Germinal center (tissue), 1 donor: ENCODE data around the gene SLC7A6.

Experiments
- DNase-seq: peaks from one replicate; pipeline ENCODE4 v3.0.0; 2012; ENCODE audit warnings: mixed read lengths, low spot score

The SLC7A6 gene

DNA sequence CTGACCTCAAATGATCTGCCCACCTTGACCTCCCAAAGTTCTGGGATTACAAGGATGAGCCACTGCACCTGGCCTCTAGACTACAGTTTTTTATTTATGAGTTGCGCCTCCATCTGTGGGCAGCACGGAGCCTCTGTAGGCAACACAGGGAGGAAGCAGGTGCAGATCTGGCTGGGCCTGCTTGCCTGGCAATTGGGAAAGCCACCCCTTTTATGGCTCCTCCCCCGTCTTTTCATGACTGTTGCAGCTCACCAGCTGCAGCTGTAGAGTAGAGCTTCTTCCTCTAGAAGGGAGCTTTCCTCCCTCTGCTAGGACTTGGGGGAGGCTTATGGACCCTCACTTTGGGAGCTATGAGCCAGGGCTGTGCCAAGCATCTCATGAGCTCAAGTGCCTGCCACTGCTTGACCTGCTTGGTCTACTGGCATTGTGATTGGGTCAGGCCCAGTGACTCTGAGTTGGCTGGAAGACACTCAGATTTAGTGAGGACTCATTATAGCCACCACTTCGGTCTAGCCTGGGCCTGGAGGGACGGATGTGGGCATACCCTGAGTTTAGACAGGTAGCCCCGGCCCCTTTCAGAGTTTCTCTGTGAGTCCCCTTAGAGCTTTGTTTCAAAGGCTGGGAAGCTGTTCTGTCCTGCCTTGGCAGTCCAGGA is 6.9 kb upstream of the SLC7A6 start:
- peak; percentile 87 for DNase-seq

DNA sequence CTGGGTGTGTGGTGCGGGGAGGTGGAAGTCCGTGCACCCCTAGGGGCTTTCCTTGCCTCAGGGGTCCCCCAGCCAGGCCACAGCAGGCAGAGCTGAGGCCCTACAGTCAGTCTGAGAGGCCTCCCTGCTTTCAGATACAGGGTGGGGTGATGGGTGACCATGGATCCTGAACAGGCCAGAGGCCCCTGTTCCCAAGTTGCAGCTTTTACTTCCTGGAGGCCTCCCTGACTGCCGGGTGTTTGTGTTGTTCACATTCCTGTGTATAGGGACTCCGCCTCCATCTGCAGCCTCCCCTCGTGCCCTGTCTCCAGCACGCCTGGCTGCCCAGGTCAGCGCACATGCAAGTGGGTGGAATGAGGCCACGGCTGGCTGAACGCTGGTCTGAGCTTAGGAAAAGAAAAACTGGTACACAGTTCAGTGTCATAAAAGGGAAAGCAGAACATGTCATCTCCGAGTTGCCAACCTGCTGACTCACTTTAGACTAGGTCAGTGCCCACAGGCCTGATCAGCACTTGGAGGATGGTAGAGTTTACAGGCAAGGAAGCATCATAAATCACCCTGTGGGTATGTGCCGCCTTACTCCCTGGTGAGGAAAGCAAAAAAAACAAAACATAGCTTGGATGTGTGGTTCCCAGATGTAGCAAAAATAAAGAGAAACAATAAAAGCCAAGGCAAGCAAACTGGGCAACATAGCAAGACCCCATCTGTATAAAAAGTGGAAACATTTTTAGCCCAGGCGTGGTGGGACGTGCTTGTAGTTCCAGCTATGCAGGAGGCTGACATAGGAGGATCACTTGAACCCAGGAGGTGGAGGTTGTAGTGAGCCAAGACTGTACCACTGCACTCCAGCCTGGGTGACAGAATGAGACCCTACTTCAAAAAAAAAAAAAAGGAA is 6.2 kb upstream of the SLC7A6 start:
- no peak for DNase-seq

DNA sequence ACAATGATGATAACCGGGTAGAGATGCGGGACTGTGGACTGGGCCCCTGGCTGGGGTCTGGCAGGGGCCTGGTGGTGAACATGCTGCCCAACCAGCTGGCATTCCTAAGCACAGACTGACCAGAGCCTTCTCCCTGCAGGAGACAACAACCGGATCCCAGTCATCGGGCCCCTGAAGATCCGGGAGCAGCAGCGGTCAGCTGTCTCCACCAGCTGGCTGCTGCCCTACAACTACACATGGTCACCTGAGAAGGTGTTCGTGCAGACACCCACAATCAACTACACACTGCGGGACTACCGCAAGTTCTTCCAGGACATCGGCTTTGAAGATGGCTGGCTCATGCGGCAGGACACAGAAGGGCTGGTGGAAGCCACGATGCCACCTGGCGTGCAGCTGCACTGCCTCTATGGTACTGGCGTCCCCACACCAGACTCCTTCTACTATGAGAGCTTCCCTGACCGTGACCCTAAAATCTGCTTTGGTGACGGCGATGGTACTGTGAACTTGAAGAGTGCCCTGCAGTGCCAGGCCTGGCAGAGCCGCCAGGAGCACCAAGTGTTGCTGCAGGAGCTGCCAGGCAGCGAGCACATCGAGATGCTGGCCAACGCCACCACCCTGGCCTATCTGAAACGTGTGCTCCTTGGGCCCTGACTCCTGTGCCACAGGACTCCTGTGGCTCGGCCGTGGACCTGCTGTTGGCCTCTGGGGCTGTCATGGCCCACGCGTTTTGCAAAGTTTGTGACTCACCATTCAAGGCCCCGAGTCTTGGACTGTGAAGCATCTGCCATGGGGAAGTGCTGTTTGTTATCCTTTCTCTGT is 5.1 kb upstream of the SLC7A6 start:
- no peak for DNase-seq

DNA sequence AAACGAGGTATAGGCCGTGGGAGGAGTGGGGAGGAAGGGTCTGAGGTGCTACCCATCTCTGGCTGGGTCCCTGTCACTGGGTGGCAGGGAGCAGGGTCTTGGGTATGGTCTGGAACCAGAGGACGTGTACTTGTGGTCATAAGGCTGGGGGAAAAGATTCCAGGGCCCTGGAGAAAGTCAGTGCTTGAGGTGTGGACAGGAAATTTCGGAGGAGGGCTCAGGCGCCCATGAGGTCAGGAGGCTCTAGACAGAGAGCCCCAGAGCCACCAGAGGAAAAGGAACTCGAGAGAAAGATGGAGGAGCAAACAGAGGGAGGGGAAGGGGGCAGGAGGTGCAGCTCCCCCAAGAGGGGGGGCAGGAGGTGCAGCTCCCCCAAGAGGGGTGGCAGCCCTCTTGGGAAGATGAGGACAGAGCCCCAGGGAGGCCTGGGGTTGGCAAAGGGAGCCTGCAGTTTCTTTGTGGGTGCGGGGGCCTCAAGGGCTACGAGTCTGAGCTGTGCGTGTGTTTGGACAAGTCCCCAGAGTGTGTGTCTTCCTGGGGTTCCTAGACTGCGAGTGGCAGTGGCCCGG is 683 bp upstream of the SLC7A6 start:
- DNase-seq, result no peak

DNA sequence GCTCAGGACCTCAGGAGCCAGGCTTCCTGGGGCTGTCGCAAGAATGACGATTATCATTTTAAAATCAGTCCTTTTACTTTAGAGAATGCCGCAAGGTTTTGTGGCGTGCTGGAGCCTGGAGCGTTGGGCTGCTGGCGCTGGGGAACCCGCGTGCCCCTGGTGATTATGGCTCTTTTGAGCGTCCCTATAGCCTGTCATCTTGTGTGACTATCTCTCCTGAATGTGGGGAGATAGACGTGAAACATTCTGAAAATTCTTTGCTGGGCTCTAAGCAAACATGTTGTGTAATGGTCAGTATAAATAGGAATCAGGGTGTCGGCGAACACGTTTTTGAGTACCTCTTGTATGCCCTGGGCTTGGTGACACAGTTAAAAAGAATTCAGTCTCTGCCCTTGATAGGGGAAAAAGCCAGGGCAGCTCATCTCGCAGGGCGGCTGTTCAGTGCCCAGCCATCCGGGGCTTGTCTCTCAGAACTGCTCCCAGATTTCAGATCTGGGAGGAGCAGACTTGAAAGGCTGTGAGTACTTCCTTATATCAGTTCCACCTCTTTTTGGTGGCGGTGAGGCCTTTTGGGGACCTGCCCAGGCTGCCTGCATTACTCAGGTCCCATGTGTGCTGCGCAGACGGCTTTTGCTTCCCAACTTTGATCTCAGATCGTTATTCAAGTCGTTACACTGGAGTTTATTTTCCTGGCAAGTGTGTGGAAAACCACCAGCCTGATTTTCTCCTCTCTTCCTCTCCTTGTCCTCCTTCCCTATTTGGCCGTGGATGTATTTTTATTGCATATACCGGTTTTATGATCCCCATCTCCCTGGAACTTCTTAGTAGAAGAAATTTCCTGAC is 973 bp downstream of the SLC7A6 start:
- peak; percentile 38 for DNase-seq

DNA sequence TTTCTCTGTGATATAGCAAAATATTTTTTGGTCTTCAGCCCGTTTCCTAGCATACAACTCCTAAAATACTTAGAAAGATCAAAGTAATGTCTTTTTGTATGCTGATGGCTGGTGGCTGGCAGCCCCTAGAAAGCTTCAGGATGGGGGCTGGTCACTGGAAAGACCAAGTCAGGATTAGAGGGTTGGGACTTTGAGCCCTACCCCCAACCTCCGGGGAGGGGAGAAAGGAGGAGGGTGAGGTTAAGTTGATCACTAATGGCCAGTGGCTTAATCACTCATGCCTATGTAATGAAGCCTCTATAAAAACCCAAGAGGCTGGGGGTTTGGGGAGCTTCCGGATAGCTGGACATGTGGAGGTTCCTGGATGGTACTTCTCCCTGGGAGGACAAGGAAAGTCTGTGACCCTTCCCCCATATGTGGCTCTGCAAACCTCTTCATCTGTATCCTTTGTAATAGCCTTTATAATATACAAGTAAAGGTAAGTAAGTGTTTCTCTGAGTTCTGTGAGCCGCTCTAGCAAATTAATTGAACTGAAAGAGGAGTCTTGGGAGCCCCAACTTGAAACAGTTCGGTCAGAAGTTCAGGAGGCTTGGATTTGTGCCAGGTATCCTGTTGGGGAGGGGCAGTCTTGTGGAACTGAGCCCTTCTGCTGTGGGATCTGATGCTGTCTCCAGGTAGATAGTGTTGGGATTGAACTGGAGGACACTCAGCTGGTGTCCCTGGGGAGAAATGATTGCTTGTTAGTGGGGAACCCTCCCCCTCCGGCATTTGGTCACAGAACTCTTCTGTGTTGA is 3.5 kb downstream of the SLC7A6 start:
- no peak for DNase-seq

DNA sequence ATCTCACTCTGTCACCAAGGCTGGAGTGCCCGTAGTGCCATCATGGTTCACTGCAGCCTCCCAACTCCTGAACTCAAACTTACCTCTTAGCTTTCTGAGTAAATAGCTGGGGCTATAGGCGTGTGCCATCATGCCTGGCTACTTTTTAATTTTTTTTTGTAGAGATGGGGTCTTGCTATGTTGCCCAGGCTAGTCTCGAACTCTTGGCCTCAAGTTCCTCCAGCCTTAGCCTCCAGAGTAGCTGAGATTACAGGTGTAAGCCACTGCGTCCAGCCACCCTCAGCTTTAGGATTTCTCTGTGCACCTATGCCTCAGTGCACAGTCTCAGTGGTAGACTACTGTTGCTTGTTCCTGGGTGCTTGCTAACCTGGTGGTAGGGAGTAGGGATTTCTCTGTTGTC is 5.5 kb downstream of the SLC7A6 start:
- no peak for DNase-seq

DNA sequence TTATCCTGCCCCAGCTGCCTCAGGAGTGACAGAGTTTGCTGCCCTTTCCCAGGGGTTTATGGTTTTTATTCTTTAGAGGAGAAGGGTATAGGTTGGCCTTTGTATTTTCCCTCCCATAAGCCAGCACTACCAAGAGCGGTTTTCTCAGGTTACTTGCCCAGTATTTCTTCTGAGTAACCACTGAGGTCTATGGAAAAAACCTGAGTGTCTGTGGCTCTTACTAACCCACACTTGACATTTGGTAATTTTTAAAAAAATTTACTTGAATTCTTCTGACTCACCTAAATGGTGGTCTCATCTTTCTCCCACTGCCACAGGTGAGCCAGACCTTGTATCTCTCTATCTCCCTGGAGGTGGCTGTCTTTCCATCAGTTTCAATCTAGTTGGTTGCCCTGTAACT is 6.0 kb downstream of the SLC7A6 start:
- DNase-seq, result no peak

DNA sequence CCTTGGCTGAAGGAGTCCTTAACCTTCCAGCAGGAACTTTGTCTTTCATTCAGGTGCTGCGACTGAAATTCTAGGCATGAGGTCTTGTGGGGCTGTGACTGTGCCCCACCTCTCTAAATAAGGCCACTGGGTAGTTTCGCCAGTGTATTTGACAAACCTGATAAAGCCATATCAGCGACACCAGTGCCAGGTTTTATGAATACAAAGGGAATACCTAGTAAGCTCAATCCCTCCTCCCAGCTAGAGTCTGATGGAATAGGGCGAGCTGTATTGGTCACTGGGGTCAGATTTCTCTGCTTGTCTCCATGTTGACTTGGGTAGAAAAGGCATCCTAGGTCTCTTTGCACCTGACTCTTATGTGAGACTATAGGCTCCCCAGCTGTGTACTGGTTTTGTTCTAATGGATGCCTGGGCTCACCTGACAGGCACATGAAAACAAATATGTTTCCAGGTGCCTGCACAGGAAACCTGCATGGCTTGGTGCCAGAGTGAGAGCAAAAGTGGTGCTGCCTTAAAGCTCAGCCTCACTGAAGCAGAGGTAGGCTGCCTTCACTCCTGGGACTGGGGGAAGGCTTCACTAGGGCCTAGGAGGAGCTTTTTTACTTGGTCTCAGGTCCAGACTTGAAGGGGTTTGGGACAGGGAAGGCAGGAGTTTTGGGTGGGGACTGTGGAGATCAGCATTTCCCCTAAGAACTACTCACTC is 8.3 kb downstream of the SLC7A6 start:
- DNase-seq, result peak; percentile 35

DNA sequence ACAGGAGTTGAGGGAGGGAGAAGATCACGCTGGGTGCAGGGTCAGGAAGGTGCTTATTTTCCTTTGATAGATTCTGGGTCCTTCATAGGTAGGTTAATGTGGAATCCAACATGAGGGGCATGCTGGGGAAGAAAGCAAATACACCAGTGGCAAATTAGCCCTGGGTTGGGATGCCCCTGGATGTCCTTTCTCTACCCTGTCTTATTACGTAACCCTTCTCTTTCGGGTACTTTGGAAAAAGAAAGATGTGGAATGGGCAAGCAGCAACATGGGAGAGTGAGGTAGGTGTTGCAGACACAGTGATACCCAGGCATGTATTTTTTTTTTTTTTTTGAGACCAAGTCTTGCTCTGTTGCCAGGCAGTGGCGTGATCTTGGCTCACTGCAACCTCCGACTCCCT is 9.1 kb downstream of the SLC7A6 start:
- no peak for DNase-seq

DNA sequence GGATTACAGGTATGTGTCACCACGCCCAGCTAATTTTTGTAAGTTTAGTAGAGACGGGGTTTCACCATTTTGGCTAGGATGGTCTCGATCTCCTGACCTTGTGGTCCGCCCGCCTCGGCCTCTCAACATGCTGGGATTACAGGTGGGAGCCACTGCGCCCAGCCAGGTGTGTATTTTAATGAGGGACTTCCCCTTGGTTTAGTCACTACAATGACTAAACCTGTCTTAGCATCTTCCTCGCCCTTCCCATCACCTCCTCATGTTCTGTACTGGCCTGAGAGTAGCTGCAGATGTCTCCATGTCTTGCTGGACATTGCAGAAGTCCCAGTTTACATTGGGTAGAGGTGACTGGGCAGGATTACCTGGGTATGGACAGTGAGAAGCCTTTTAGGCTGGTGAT is 9.6 kb downstream of the SLC7A6 start:
- no peak for DNase-seq

DNA sequence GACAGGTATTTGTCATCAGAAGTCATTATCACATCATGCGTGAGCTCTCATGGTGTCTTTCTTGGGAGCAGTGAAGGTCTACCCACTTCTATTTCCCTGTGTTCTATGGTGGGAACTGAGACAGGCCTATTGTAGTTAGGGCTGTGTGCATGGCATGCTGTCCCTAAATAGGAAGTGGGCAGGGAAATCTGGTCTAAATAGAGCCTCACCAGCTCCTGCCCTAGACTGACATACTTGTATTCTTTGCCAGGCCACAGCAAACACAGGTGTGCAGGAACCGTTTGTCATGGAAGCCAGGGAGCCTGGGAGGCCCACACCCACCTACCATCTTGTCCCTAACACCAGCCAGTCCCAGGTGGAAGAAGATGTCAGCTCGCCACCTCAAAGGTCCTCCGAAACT is 10.1 kb downstream of the SLC7A6 start:
- DNase-seq, result no peak

DNA sequence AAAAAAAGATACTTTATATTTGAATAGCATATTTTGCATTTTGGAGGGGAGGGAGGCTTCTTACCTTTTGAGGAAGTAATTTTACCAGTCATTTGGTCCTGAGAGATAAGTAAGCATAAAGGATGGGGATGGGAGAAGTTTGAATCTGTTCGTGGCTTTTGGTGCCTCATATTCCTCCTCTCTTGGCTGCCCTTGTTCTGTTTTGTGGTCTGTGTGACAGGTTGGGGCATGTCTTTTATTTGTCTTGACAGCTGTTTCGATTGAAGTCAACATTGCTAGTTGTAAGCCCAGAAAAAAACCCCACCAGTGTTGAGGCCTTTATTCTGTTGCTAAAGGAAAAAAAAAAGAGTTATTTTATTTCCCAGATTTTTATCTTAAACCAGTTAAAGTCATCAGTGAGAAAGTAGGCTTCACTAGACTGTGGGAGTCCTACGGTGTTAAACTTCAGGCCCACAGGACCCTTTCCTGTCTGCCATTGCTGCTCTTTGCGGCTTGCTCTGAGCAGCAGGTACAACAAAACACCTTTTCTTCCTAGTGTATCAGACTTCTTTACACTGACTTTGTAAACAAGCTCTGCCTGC is 11.4 kb downstream of the SLC7A6 start:
- peak; percentile 64 for DNase-seq

DNA sequence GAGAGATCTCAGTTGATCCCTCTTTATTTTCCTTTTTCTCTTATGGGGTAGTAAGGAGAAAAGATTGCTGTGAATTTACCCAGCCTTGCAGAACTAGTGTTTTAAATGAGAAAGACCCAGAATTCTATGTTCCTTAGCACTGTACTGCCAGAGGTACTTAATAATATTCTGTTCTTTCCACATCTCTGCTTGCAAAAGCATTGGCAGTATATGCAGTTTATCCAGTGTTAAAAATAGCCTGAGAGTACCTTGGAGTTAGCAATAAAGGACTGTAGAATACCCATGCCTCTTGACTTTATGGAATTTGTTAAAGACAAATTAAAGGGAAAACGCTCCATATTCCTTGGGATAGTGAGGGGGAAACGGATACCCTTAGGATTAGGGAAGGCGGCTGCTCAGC is 11.9 kb downstream of the SLC7A6 start:
- no peak for DNase-seq

DNA sequence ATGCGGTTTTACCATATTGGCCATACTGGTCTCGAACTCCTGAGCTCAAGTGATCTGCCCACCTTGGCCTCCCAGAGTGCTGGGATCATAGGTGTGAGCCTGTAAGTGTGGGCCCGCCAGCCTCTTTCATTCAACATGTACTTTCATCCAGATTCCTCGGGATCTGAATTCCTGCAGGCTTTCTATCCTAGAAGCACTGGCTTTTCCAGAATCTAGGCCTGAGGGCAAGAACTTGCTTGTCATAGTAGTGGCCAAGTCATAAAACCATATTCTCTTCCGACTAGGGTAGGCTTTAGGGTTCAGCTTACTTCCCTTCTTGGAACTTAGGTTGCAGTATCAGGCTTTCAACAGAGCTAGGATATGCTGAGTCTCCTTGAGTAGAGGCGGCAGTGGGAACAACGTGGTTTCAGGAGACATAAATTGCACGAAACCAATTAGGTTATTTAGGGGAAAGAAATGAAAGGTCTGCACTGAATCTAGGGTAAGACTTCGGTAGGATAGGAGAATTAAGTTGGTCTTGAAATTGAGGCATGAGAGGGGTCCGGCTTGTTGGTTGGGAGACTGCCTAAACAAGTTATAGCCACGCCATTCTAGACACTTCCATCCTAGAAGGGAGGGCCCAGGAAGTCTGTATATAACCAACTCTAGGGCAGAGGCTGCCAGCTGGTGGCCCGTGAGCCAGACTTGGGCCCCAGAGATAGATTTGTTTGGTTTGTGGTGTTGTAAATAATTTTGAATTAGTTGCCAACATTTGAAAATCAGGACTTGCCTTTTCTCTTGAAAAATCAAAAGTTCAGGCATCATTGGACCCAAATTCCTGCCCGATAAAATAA is 15.6 kb downstream of the SLC7A6 start:
- DNase-seq, result no peak

DNA sequence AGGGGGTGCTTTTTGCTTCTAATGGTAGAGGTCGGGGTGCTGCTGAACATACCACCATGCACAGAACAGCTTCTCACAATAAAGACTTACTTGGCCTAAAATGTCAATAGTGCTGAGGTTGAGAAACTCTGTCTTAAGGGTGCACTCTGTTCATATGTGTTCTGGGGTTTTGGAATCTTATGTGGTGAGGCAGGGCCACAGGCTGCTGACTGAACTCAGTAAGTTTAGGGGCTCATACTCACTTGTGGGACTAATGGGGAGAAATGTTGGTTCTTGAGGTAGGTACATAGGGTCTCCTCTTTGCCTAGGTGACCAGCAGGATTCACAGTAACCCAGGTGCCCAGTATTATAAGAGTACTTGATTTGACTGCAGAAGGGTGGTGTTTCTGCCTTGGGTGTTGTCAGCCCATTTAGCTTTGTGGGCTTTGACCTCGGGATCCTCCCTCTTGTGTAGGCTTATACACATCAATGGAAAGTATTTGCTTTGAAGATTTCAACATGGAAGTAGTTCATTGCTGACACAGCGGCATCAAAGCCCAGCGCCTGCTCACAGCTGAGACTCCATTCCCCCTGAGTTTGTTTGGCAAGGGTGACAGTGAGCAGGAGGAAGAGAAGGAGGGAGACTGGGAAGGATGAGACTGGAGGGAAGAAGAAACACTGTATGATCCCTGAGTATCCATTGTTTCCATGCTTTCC is 17.2 kb downstream of the SLC7A6 start:
- DNase-seq, result no peak

DNA sequence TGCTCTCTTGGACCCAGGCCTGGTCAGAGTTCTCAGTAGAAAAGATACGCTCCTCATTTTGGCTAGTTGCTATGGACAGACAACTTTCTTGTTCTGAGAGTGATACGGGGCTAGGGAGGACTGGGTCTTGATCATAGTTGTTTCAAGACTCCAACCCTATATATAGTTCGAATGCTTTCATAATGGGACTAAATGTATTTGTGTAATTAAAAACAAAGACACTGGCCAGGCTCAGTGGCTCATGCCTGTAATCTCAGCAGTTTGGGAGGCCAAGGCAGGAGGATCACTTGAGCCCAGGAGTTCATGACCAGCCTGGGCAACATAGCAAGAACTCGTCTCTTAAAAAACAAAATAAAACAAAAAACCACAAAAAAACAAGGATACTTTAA is 17.7 kb downstream of the SLC7A6 start:
- DNase-seq, result no peak

DNA sequence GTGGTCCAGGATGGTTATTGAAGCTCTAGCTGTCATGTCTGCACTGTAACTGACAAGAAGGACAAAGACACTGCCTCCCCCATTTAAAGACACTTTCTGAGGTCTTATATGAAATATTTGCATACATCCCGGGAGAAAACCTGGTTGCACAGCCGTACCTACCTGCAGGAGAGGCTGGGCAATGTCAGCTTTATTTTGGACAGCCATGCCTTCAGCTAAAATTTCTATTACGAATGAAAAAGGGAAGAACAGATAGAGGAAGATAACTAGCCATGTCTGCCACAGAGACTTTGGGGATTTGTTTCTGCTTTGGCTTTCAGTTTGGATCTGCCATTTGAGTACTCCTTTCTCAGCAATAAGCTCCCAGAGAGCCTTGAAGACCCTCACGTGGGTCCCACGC is 19.0 kb downstream of the SLC7A6 start:
- DNase-seq, result peak; percentile 58
